Fibroblast of skin of left biceps (primary cell): Measurements from ENCODE around the gene RNF115.

Experiments used
- DNase-seq, 2 experiments: peaks; one replicate each; pipeline ENCODE4 v3.0.0-alpha.2; 2013; ENCODE audit warnings: low read depth in 2 of 2

RNF115 gene

DNA sequence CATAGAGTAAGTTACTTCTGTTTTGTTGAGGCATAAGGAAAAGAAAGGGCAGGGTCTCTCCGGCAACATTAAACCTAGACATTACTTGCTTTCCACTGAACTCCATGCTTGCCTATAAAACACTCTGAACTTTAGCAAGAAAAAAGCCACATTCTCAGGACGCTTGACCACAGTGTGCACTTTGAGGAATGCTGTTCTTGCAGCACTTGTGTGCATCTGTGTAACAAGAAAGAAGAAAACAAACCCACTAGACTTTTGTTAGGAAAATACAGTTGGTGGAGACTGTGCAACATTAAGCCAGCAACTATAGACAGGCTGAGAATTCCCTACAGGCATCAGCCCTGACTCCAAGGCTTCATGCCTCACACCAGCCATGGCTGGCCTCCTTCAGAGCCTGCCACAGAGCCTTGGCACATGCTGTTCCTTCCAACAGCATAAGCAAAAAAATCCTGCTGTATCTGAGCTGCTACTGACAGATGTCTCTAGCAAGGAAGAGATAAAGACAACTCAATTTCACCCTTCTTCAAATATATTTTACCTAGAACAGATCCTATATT, 122.5 kb downstream of the RNF115 start:
- no peak for DNase-seq

- DNase-seq, result no peak
Measured at GRCh38 chr1:145696630-145696960, 127.3 kb downstream of the RNF115 start.

GRCh38 chr1:145695821-145696629, 127.9 kb downstream of the RNF115 start:
- DNase-seq, result no peak

- DNase-seq, result no peak
Measured at GRCh38 chr1:145692785-145693443, 131.0 kb downstream of the RNF115 start.

DNA sequence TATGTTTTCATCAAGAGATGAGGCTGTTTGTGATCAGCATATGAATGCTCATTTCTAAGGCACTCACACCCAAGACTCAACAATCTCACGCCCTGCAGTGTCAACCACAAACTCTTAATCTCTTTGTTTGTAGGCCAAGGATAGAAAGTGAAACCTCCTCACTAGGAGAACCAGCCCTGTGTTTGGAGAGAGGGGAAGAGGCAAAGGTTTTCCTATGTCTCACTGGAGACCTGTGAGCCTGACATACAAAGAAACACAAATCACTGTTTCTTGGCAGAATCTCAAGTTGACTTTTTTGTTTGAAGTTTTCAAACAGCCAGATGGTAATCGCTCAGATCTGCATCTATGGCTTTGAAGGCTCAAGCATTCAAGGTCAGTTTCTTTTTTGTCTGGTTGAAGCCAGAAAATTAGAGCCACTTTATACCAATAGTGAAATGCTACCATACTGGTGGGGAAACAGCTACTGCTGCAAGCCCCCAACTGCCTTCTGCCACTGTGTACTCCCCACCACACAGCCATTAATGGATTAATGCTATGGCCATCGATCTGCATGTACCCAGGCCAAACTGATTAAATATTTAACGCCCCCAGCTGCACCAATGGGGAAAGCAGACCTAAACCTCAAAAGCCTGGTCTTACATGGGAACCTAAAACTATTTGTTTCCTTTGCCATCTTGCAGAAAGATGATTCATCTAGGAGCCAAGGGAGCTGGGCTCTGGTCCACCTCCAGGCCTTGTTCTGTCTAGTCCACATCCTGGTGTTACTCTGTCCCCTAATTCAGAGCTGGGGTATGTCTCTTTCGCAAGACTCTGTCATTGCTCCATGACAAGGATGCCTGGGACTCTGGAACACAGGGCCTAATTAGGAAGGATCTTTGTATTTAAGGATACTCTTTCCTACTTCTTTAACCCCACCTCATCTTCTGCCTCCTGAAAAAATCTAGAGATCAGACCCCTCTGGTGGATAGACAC, 133.0 kb downstream of the RNF115 start:
- DNase-seq, result peak; percentile 36 to 40

- no peak for DNase-seq
Measured at GRCh38 chr1:145689922-145690321, 134.0 kb downstream of the RNF115 start.

GRCh38 chr1:145688924-145689323, 135.0 kb downstream of the RNF115 start:
- DNase-seq, result no peak
